SK-N-SH (cell line): ENCODE results near the gene STXBP1. TPM values are rescaled to one million over a fixed set of nuclear protein-coding genes. Genes with fewer than 3 reads are reported as not detected.

Experiments
- CTCF ChIA-PET: fragments of 300-600, 350-600 bp; formaldehyde crosslinking; extraction: SDS; loops from one replicate; lab custom pipeline; 2021; lab: Yijun Ruan, JAX
- POLR2A ChIA-PET: fragments of 350-600 bp; sonication (Branson Sonifier 250); formaldehyde crosslinking; extraction: SDS; loops from one replicate; lab custom pipeline; 2020; ENCODE audit warnings: antibody characterized with exemption, inconsistent platforms; lab: Yijun Ruan, JAX
- DNase-seq: peaks from one replicate; pipeline ENCODE4 v3.0.0; 2012
- H2AFZ ChIP-seq: fragments of 200-600 bp; sonication (generic); 2 replicates; pipeline ENCODE4 v1.8.1; 2016; ENCODE audit warnings: antibody characterized with exemption, mild to moderate bottlenecking, low read depth
- H3F3A ChIP-seq: fragments of 200-600 bp; sonication (generic); replicated peaks from 2 replicates; pipeline ENCODE3; 2016; ENCODE audit warnings: antibody characterized with exemption, mild to moderate bottlenecking; ENCODE audit not compliant: insufficient read depth
- H3K27ac ChIP-seq, 2 experiments: fragments of 200-500 bp in 1 of 2; fragments of 200-600 bp in 1 of 2; sonication (Bioruptor generic) in 1 of 2; sonication (generic), shearing (Covaris generic) in 1 of 2; 2 replicates each; pipeline versions ENCODE4 v1.5.1 to v1.6.1; 2014 to 2016; ENCODE audit warnings: low read depth in 2 of 2, inconsistent platforms in 1 of 2, low read length in 1 of 2, mild to moderate bottlenecking in 1 of 2, mixed read lengths in 1 of 2
- H3K27me3 ChIP-seq: fragments of 200-600 bp; sonication (generic), shearing (Covaris generic); 2 replicates; pipeline ENCODE4 v1.6.1; 2016; ENCODE audit warnings: mixed run types; ENCODE audit not compliant: insufficient read depth
- H3K36me3 ChIP-seq, 2 experiments: fragments of 200-500 bp in 1 of 2; fragments of 200-600 bp in 1 of 2; sonication (Bioruptor generic) in 1 of 2; sonication (generic) in 1 of 2; replicated peaks in 1 of 2; 2 replicates each; pipeline versions ENCODE3 to v1.5.1; 2014 to 2016; ENCODE audit warnings: low read length in 1 of 2, mild to moderate bottlenecking in 1 of 2; ENCODE audit not compliant: insufficient read depth in 2 of 2, control insufficient read depth in 1 of 2
- H3K4me1 ChIP-seq, 2 experiments: fragments of 200-500 bp in 1 of 2; fragments of 200-600 bp in 1 of 2; sonication (Bioruptor generic) in 1 of 2; sonication (generic), shearing (Covaris generic) in 1 of 2; 2 replicates each; pipeline versions ENCODE4 v1.5.1 to v1.6.1; 2014 to 2016; ENCODE audit warnings: low read depth in 1 of 2, low read length in 1 of 2, mixed run types in 1 of 2; ENCODE audit not compliant: insufficient read depth in 2 of 2, control insufficient read depth in 1 of 2
- H3K4me2 ChIP-seq: fragments of 200-600 bp; sonication (generic), shearing (Covaris generic); 2 replicates; pipeline ENCODE4 v1.6.1; 2017; ENCODE audit warnings: mixed run types
- H3K4me3 ChIP-seq, 2 experiments: fragments of 200-500 bp in 1 of 2; fragments of 200-600 bp in 1 of 2; sonication (Bioruptor generic) in 1 of 2; sonication (generic), shearing (Covaris generic) in 1 of 2; 2 replicates each; pipeline versions ENCODE4 v1.5.1 to v1.8.1; 2014 to 2016; ENCODE audit warnings: low read depth in 2 of 2, inconsistent platforms in 1 of 2, low read length in 1 of 2, mild to moderate bottlenecking in 1 of 2, mixed read lengths in 1 of 2, moderate library complexity in 1 of 2
- H3K79me2 ChIP-seq: fragments of 200-600 bp; sonication (generic); 2 replicates; pipeline ENCODE4 v1.8.1; 2017; ENCODE audit warnings: mild to moderate bottlenecking; ENCODE audit not compliant: insufficient read depth
- H3K9ac ChIP-seq: fragments of 200-600 bp; sonication (generic); 2 replicates; pipeline ENCODE4 v1.6.1; 2017; ENCODE audit warnings: mixed run types
- H3K9me2 ChIP-seq: fragments of 200-600 bp; sonication (generic); 2 replicates; pipeline ENCODE4 v1.6.1; 2017; ENCODE audit warnings: mixed run types
- H3K9me3 ChIP-seq: fragments of 200-600 bp; sonication (generic); 2 replicates; pipeline ENCODE4 v1.6.1; 2017; ENCODE audit warnings: mixed run types, mild to moderate bottlenecking, moderate library complexity
- H4K20me1 ChIP-seq: fragments of 200-600 bp; sonication (generic); 2 replicates; pipeline ENCODE4 v1.6.1; 2017; ENCODE audit warnings: mild to moderate bottlenecking, mixed run types; ENCODE audit not compliant: insufficient read depth
- EP300 ChIP-seq, 2 experiments: IDR thresholded peaks; 2 replicates each; pipeline versions ENCODE4 v1.4.0 to v1.6.1; 2012; ENCODE audit warnings: borderline replicate concordance in 1 of 2, low read depth in 1 of 2, low read length in 1 of 2
- MEF2A ChIP-seq: IDR thresholded peaks from 2 replicates; pipeline ENCODE4 v1.4.0; 2012; ENCODE audit warnings: low read depth, borderline replicate concordance
- MXI1 ChIP-seq: IDR thresholded peaks from 2 replicates; pipeline ENCODE4 v1.6.1; 2012; ENCODE audit warnings: mild to moderate bottlenecking, low read depth, low read length, improper control_type of control experiment
- POLR2AphosphoS5 ChIP-seq: IDR thresholded peaks from 2 replicates; pipeline ENCODE4 v1.6.1; 2012; ENCODE audit warnings: low read depth, low read length
- RAD21 ChIP-seq: IDR thresholded peaks from 2 replicates; pipeline ENCODE4 v1.6.1; 2012; ENCODE audit warnings: mild to moderate bottlenecking, low read length
- RCOR1 ChIP-seq: fragments of 150-350 bp; IDR thresholded peaks from 2 replicates; pipeline ENCODE4 v1.6.1; 2017; ENCODE audit warnings: antibody characterized with exemption, low read length
- RXRA ChIP-seq: IDR thresholded peaks from 2 replicates; pipeline ENCODE4 v1.4.0; 2012; ENCODE audit warnings: low read depth, mild to moderate bottlenecking, borderline replicate concordance
- SMC3 ChIP-seq: IDR thresholded peaks from 2 replicates; pipeline ENCODE4 v1.6.1; 2012; ENCODE audit warnings: low read depth, low read length, improper control_type of control experiment
- TCF12 ChIP-seq: IDR thresholded peaks from 2 replicates; pipeline ENCODE4 v1.4.0; 2012
- TEAD4 ChIP-seq: IDR thresholded peaks from 2 replicates; pipeline ENCODE4 v1.4.0; 2012; ENCODE audit warnings: mild to moderate bottlenecking, borderline replicate concordance; ENCODE audit not compliant: insufficient read depth
- WGBS: methylation state at CpG from one replicate; pipeline ENCODE4 v1.1.6; 2017; ENCODE audit warnings: low lambda C conversion rate; 5-methylcytosine and 5-hydroxymethylcytosine counted together
- polyA plus RNA-seq, 3 experiments: library from polyadenylated mRNA; depleted of rRNA; stranded (reverse); fragments of >200 nt; gene quantifications; 2 replicates each; pipeline ENCODE4 v1.2.3, GENCODE V29; 2012
- TF ChIP-seq, protein P1 (sequence below): IDR thresholded peaks from 2 replicates; pipeline ENCODE4 v1.6.1; 2012; ENCODE audit warnings: mild to moderate bottlenecking, low read depth, low read length, moderate library complexity
- TF ChIP-seq, protein P2 (sequence below): IDR thresholded peaks from 2 replicates; pipeline ENCODE4; 2012
- TF ChIP-seq, protein P3 (sequence below): fragments of 200-600 bp; sonication (generic); IDR thresholded peaks from 2 replicates; pipeline ENCODE4 v1.6.1; 2017; ENCODE audit warnings: antibody characterized with exemption, mild to moderate bottlenecking, moderate library complexity

STXBP1 gene
- polyA plus RNA-seq, 1 of the 3 experiments (the other 2 are of a cell fraction): 44.3 TPM

DNA sequence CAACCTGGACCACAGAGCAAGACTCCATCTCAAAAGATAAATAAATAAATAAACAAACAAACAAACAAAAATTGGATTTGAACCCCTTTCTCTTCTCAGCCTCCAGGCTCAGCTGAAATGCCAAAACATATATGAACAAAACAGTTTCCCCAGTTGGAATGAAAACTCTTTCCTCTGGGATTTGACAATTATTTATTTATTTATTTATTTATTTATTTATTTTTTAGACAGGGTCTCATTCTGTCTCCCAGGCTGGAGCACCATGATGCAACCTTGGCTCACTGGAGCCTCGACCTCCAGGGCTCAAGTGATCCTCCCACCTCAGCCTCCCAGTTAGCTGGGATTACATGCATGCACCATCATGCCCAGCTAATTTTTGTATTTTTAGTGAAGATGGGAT, 6.0 kb upstream of the STXBP1 start:
- H3K27me3 ChIP-seq: no peaks in the 10 kb centered on the region
- H3K4me3 ChIP-seq: no peak overlapping the region
- 81% methylated on average over 1 of the region's 1 CpG for WGBS
- ChIA-PET POLR2A (no interaction called here), CTCF (interaction anchor here (2.5 to 4.1 kb wide), 3 partner anchors 16 to 129 kb away, joined by 6 to 22 read pairs (median 18); partner anchors contain the start of gene TOR2A)
- H4K20me1 ChIP-seq: no peaks in the 10 kb centered on the region
- H3K36me3 ChIP-seq: no peaks in the 10 kb centered on the region
- H2AFZ ChIP-seq: no peak overlapping the region
- H3K9ac ChIP-seq: no peak overlapping the region
- H3F3A ChIP-seq: no peaks in the 10 kb centered on the region
- DNase-seq: no peak
- H3K9me2 ChIP-seq: no peaks in the 10 kb centered on the region
- H3K27ac ChIP-seq: no peak overlapping the region
- no peaks in the 10 kb centered on the region for H3K79me2 ChIP-seq
- H3K4me1 ChIP-seq: peaks cover 0 to 20% of the 10 kb centered on the region in 2 experiments; a peak in 2 of 4 replicates
- TF ChIP-seq RCOR1: no peak
- TF ChIP-seq MXI1: no peak
- TF ChIP-seq, protein P1, sequence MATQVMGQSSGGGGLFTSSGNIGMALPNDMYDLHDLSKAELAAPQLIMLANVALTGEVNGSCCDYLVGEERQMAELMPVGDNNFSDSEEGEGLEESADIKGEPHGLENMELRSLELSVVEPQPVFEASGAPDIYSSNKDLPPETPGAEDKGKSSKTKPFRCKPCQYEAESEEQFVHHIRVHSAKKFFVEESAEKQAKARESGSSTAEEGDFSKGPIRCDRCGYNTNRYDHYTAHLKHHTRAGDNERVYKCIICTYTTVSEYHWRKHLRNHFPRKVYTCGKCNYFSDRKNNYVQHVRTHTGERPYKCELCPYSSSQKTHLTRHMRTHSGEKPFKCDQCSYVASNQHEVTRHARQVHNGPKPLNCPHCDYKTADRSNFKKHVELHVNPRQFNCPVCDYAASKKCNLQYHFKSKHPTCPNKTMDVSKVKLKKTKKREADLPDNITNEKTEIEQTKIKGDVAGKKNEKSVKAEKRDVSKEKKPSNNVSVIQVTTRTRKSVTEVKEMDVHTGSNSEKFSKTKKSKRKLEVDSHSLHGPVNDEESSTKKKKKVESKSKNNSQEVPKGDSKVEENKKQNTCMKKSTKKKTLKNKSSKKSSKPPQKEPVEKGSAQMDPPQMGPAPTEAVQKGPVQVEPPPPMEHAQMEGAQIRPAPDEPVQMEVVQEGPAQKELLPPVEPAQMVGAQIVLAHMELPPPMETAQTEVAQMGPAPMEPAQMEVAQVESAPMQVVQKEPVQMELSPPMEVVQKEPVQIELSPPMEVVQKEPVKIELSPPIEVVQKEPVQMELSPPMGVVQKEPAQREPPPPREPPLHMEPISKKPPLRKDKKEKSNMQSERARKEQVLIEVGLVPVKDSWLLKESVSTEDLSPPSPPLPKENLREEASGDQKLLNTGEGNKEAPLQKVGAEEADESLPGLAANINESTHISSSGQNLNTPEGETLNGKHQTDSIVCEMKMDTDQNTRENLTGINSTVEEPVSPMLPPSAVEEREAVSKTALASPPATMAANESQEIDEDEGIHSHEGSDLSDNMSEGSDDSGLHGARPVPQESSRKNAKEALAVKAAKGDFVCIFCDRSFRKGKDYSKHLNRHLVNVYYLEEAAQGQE: no peak
- no peak for TF ChIP-seq RXRA
- no peak for TF ChIP-seq TCF12
- no peak for TF ChIP-seq TEAD4
- no peaks in the 10 kb centered on the region for H3K9me3 ChIP-seq
- H3K4me2 ChIP-seq: no peak overlapping the region

DNA sequence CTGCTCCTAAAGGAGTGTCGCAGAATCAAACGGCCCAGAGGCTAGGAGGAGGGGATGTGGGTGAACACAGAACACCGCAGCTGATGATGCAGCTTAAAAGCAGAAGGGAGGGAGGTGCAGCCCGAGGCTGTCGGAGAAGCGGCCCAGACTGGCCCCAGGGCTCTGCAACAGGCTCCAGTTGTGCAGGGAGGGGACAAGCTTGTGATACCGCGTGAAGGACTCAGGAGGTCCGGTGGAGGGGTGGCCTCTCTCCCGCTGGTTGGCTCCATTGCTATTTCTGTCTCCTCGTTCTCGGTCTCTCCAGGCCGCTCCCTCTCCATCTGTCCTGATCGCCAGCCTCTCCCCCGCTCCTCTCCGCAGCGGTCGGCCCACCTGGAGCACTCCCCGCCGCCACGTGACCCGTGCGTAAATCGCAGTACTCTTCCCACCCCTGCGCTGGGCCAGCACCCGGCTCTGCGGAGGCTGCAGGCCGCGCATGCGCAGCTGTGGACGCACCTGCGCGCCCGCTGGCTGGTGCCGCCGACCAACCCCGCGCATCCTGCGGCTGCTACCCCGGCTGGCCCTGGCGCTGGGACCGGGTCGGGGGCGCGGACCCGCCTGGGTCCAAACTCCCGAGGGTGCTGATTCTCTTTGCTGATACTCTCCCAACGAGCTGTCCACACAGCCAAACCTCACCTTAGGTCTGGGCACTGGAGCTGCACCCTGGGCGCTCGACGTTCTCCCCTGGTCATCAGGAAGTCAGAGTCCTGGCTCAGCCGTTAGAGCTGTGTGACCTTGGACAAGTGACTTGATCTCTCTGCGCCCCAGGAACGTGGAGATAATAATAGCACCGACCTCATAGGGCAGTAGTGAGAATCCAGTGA, 3.7 kb upstream of the STXBP1 start:
- H3K27me3 ChIP-seq: no peaks in the 10 kb centered on the region
- peak; percentile 94 for DNase-seq
- peak overlapping the region; percentile 48 to 53 for H3K4me3 ChIP-seq
- no peaks in the 10 kb centered on the region for H4K20me1 ChIP-seq
- CTCF ChIA-PET: interaction anchor here (0.6 to 4.1 kb wide), 16 partner anchors 10 to 313 kb away, joined by 3 to 32 read pairs (median 4); partner anchors contain the start of gene TOR2A
- peaks cover 0 to 25% of the 10 kb centered on the region in 2 experiments; a peak in 2 of 4 replicates for H3K4me1 ChIP-seq
- WGBS: 18% methylated on average over 25 of the region's 55 CpGs
- peak overlapping the region; percentile 27; the same call in 1 of the 2 replicates for H2AFZ ChIP-seq
- H3F3A ChIP-seq: no peaks in the 10 kb centered on the region
- no peaks in the 10 kb centered on the region for H3K36me3 ChIP-seq
- H3K9ac ChIP-seq: no peak overlapping the region
- no peaks in the 10 kb centered on the region for H3K9me2 ChIP-seq
- POLR2A ChIA-PET: interaction anchor here (1.4 to 2.1 kb wide), 3 partner anchors 53 to 126 kb away, joined by 7 to 14 read pairs (median 8); partner anchors contain the start of gene TOR2A
- H3K79me2 ChIP-seq: peaks cover 5% of the 10 kb centered on the region; the same call in 1 of the 2 replicates
- H3K9me3 ChIP-seq: no peaks in the 10 kb centered on the region
- H3K4me2 ChIP-seq: peak overlapping the region; percentile 74
- peak overlapping the region in 1 of 2 experiments; percentile 89; a peak in 2 of 4 replicates for H3K27ac ChIP-seq
- TF ChIP-seq, protein P2, sequence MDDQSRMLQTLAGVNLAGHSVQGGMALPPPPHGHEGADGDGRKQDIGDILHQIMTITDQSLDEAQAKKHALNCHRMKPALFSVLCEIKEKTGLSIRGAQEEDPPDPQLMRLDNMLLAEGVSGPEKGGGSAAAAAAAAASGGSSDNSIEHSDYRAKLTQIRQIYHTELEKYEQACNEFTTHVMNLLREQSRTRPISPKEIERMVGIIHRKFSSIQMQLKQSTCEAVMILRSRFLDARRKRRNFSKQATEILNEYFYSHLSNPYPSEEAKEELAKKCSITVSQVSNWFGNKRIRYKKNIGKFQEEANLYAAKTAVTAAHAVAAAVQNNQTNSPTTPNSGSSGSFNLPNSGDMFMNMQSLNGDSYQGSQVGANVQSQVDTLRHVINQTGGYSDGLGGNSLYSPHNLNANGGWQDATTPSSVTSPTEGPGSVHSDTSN: no peak
- TF ChIP-seq POLR2AphosphoS5: no peak
- TF ChIP-seq, protein P3, sequence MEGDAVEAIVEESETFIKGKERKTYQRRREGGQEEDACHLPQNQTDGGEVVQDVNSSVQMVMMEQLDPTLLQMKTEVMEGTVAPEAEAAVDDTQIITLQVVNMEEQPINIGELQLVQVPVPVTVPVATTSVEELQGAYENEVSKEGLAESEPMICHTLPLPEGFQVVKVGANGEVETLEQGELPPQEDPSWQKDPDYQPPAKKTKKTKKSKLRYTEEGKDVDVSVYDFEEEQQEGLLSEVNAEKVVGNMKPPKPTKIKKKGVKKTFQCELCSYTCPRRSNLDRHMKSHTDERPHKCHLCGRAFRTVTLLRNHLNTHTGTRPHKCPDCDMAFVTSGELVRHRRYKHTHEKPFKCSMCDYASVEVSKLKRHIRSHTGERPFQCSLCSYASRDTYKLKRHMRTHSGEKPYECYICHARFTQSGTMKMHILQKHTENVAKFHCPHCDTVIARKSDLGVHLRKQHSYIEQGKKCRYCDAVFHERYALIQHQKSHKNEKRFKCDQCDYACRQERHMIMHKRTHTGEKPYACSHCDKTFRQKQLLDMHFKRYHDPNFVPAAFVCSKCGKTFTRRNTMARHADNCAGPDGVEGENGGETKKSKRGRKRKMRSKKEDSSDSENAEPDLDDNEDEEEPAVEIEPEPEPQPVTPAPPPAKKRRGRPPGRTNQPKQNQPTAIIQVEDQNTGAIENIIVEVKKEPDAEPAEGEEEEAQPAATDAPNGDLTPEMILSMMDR: no peak
- no peak for TF ChIP-seq RAD21
- TF ChIP-seq, protein P1: no peak
- TF ChIP-seq SMC3: no peak
- no peak for TF ChIP-seq MEF2A
- TF ChIP-seq EP300 (IDR thresholded peaks at IDR 0.05; ENCODE audit: borderline replicate concordance in 1 of 2, low read depth in 1 of 2, low read length in 1 of 2): no peak
